ENCODE results near the gene B3GLCT. TPM values are rescaled to one million over a fixed set of nuclear protein-coding genes. Genes with fewer than 3 reads are reported as not detected.

The B3GLCT gene
- total and polyA plus RNA-seq, 12 donors: 3.1 to 28.1 (median 18.8) TPM

GRCh38 chr13:31377946-31378345, 178.2 kb downstream of the B3GLCT start:
- WGBS, 2 donors: 38 to 53% methylated on average over 2 of the region's 2 CpGs
- Histone ChIP-seq H3K9me3 (no peaks in the 10 kb centered on the region), H3K27me3 (no peaks in the 10 kb centered on the region), H3K4me3 (no peak overlapping the region), H3K4me1 (no peaks in the 10 kb centered on the region), H3K27ac (no peak overlapping the region), H3K36me3 (no peaks in the 10 kb centered on the region)
- DNase-seq: no peak
- TF ChIP-seq CTCF (IDR thresholded peaks at IDR 0.05): no peak
- ATAC-seq: no peak
- intact Hi-C loops (cut with DNase I): no loop called here

DNA sequence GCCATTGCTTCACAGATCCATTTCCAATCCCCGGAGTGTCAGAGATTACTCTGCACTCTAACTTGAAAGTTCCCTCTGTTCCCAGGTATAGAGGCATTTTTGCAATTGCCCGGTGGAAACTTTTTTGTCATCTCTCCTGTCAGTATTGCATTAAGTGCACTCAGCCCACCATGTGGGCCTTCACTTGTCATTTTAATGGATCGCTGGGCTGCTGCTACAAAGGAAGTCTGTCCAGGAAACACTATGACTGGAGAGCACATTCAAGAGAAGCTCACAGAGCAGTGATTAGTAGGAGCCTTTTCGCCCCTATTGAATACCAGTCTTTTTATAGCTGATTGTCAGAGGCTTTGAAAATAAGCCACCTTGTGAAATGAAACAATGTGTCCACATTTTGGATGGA, 180.9 kb downstream of the B3GLCT start:
- Histone ChIP-seq H3K27me3 (no peaks in the 10 kb centered on the region), H3K27ac (no peak overlapping the region), H3K4me3 (no peak overlapping the region), H3K9me3 (no peaks in the 10 kb centered on the region), H3K36me3 (no peaks in the 10 kb centered on the region), H3K4me1 (no peaks in the 10 kb centered on the region)
- no peak for DNase-seq
- intact Hi-C loops (cut with DNase I): no loop called here
- TF ChIP-seq CTCF (IDR thresholded peaks at IDR 0.05): no peak
- ATAC-seq: no peak
- 54 to 58% methylated on average over 4 of the region's 4 CpGs for WGBS, 2 donors

Other genes starting within 250 kb of the B3GLCT start
- 10 to 100 TPM; 31.1 to 65.4 (median 50.5) TPM for gene HSPH1, start 38.1 kb upstream of the B3GLCT start, total RNA-seq
- 10 to 100 TPM; 28.4 to 42.8 TPM for gene HSPH1, start 38.1 kb upstream of the B3GLCT start, polyA plus RNA-seq